OCI-LY3 (cell line): ENCODE data around the gene SBNO2.

Experiments used
- H2AFZ ChIP-seq: fragments of 200-600, 300-600 bp; shearing (Covaris generic); 2 replicates; pipeline ENCODE4 v1.6.0; 2014; ENCODE audit warnings: antibody characterized with exemption, low read depth, low read length
- H3K27ac ChIP-seq: fragments of 200-600, 300-600 bp; sonication (generic); 2 replicates; pipeline ENCODE4 v1.5.1; 2014; ENCODE audit warnings: mild to moderate bottlenecking, low read length, moderate library complexity, mixed read lengths
- H3K27me3 ChIP-seq: fragments of 200-600, 300-600 bp; sonication (generic); 2 replicates; pipeline ENCODE4 v1.6.1; 2014; ENCODE audit warnings: low read depth, low read length, mixed read lengths
- H3K36me3 ChIP-seq: fragments of 200-600, 300-600 bp; sonication (generic); replicated peaks from 2 replicates; pipeline ENCODE3; 2014; ENCODE audit warnings: low read depth, low read length, mixed read lengths
- H3K4me1 ChIP-seq: fragments of 300-600, 200-600 bp; sonication (generic); 2 replicates; pipeline ENCODE4 v1.6.1; 2014; ENCODE audit warnings: low read length, mixed read lengths
- H3K4me2 ChIP-seq: fragments of 200-600, 300-600 bp; sonication (generic); 2 replicates; pipeline ENCODE4 v1.6.1; 2014; ENCODE audit warnings: low read length, mixed read lengths
- H3K4me3 ChIP-seq: fragments of 300-600, 200-600 bp; sonication (generic); 2 replicates; pipeline ENCODE4 v1.5.1; 2014; ENCODE audit warnings: antibody characterized with exemption, mild to moderate bottlenecking, low read length, moderate library complexity
- H3K79me2 ChIP-seq: fragments of 300-600, 200-600 bp; shearing (Covaris generic); 2 replicates; pipeline ENCODE4 v1.6.1; 2014; ENCODE audit warnings: mild to moderate bottlenecking, low read length, mixed read lengths
- H3K9ac ChIP-seq: fragments of 300-600, 200-600 bp; shearing (Covaris generic); 2 replicates; pipeline ENCODE4 v1.6.0; 2014; ENCODE audit warnings: mild to moderate bottlenecking, low read length, moderate library complexity
- H3K9me3 ChIP-seq: fragments of 200-600, 300-600 bp; shearing (Covaris generic); 2 replicates; pipeline ENCODE4 v1.6.1; 2014; ENCODE audit warnings: low read length, mixed read lengths; ENCODE audit not compliant: insufficient read depth
- H4K20me1 ChIP-seq: fragments of 200-600, 300-600 bp; sonication (generic); 2 replicates; pipeline ENCODE4 v1.6.1; 2016; ENCODE audit warnings: low read length, mixed read lengths; ENCODE audit not compliant: insufficient read depth
- EZH2phosphoT487 ChIP-seq: fragments of 200-600 bp; shearing (Covaris generic); IDR thresholded peaks from 2 replicates; pipeline ENCODE4 v1.6.1; 2018; ENCODE audit warnings: antibody characterized with exemption, mixed run types, low read depth
- TF ChIP-seq, protein P1 (sequence below): fragments of 200-600, 300-600 bp; sonication (generic); IDR thresholded peaks from 2 replicates; pipeline ENCODE4 v1.5.1; 2014; ENCODE audit warnings: antibody characterized with exemption, low read length, low read depth

SBNO2 gene

DNA sequence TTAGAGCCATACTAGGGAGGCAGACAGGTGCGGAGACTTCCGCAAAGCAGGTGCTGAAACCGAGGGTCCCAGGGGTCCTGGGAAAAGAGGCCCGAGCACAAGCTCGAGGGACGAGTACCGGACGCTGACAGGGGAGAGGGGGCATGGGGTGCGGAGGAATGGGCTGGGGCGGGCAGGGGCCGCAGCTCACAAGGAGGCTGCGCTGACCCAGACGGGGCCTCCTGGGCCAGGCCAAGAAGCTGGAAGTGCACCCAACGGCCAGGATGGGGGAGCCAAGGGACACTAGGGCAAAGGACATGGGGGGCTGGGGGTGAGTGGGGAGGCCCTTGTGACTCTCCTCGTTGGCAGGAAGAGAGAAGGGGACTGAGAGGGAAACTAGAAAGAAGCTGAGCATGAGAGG lies 80.7 kb downstream of the SBNO2 start:
- H3K9ac ChIP-seq, result peak overlapping the region; percentile 85
- H3K4me3 ChIP-seq, result peak overlapping the region; percentile 92
- peaks cover 35% of the 10 kb centered on the region for H3K79me2 ChIP-seq
- no peaks in the 10 kb centered on the region for H3K9me3 ChIP-seq
- H2AFZ ChIP-seq, result no peak overlapping the region
- H3K27ac ChIP-seq, result no peak overlapping the region; the same call in 1 of the 2 replicates
- peaks cover 37% of the 10 kb centered on the region for H3K36me3 ChIP-seq
- H4K20me1 ChIP-seq, result peaks cover 21% of the 10 kb centered on the region
- H3K27me3 ChIP-seq, result no peaks in the 10 kb centered on the region
- peaks cover 33% of the 10 kb centered on the region for H3K4me1 ChIP-seq
- peak overlapping the region; percentile 91 for H3K4me2 ChIP-seq
- TF ChIP-seq, protein P1, sequence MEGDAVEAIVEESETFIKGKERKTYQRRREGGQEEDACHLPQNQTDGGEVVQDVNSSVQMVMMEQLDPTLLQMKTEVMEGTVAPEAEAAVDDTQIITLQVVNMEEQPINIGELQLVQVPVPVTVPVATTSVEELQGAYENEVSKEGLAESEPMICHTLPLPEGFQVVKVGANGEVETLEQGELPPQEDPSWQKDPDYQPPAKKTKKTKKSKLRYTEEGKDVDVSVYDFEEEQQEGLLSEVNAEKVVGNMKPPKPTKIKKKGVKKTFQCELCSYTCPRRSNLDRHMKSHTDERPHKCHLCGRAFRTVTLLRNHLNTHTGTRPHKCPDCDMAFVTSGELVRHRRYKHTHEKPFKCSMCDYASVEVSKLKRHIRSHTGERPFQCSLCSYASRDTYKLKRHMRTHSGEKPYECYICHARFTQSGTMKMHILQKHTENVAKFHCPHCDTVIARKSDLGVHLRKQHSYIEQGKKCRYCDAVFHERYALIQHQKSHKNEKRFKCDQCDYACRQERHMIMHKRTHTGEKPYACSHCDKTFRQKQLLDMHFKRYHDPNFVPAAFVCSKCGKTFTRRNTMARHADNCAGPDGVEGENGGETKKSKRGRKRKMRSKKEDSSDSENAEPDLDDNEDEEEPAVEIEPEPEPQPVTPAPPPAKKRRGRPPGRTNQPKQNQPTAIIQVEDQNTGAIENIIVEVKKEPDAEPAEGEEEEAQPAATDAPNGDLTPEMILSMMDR, result no peak

DNA sequence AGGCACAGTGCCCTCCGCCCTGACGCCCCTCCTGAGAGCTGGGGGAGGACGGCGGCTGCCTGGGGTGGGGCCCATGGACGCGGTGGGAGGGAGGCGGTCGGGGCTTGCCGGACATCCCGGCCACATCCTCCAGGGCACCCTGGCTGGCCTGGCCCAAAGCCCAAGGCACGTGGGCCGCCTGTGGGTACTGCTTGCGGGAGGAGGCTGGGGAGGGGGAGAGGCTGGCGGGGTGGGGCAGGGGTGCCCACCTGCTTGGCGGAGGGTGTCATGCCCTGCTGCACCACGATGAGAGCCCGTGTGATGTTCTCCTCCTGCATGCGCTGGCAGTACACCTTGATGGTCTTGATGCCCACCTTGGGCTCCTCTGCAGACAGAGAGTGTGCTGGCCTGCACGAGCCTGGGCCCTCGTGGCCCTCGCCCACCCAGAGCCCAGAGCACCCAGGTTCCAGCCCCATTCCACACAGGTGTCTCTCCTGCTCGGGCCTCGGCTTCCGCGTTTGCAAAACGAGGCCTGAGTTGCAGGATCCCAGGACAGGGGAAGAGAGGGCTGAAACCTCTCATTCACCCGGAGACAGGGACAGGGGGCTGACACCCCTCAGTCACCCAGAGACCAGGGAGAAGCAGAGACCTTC lies 82.4 kb downstream of the SBNO2 start:
- no peak overlapping the region for H3K9ac ChIP-seq
- TF ChIP-seq EZH2phosphoT487, result no peak
- TF ChIP-seq, protein P1, result no peak
- peaks cover 51% of the 10 kb centered on the region for H3K36me3 ChIP-seq
- H3K4me2 ChIP-seq, result no peak overlapping the region
- no peak overlapping the region for H2AFZ ChIP-seq
- H3K79me2 ChIP-seq, result peaks cover 35% of the 10 kb centered on the region
- H4K20me1 ChIP-seq, result peaks cover 29% of the 10 kb centered on the region
- no peak overlapping the region for H3K4me3 ChIP-seq
- H3K27me3 ChIP-seq, result no peaks in the 10 kb centered on the region
- no peaks in the 10 kb centered on the region for H3K9me3 ChIP-seq
- H3K4me1 ChIP-seq, result peaks cover 48% of the 10 kb centered on the region
- no peak overlapping the region for H3K27ac ChIP-seq

DNA sequence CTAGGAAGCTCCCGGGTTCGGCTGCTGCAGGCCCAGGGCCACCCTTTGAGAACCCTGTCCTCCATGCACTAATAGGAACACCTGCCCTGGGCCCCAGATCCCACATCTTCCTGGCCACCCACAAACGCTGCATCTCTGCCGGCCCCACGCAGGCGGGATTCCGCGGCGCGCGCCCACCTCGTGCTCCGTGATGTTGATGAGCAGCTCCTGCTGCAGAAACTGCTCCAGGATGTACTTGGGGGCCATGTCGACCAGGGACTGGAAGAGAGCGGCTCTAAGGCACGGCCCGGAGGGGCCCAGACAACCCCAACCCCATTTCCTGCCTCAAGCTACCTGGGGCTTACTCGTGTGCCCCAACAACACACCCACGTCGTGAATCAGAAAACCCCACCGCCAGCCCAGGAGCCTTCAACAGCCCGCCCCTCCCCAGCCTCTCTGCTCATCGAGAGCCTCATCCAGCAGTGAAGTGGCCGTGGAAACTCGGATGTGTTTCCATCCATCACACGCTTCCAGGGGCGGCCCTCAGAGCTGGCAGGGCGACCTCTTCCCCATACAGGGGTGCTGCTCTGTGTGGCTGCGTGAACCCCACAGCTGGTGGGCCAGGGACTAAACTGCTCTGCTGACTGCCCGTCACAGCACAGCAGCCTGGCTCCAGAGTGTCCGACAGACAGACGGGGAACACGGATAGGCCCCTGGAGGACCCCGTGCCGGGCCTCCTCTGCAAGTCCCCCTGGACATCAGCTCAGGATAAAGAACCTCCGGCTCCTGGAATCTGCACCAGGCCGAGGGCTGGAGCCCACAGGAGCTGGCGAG lies 83.1 kb downstream of the SBNO2 start:
- TF ChIP-seq, protein P1, result no peak
- no peak for TF ChIP-seq EZH2phosphoT487
- no peak overlapping the region for H3K27ac ChIP-seq
- H3K4me1 ChIP-seq, result peaks cover 41% of the 10 kb centered on the region
- H3K9ac ChIP-seq, result no peak overlapping the region
- no peak overlapping the region for H2AFZ ChIP-seq
- H3K79me2 ChIP-seq, result peaks cover 35% of the 10 kb centered on the region
- no peaks in the 10 kb centered on the region for H3K9me3 ChIP-seq
- no peaks in the 10 kb centered on the region for H3K27me3 ChIP-seq
- peaks cover 29% of the 10 kb centered on the region for H4K20me1 ChIP-seq
- H3K4me3 ChIP-seq, result no peak overlapping the region
- H3K36me3 ChIP-seq, result peaks cover 58% of the 10 kb centered on the region
- no peak overlapping the region for H3K4me2 ChIP-seq

DNA sequence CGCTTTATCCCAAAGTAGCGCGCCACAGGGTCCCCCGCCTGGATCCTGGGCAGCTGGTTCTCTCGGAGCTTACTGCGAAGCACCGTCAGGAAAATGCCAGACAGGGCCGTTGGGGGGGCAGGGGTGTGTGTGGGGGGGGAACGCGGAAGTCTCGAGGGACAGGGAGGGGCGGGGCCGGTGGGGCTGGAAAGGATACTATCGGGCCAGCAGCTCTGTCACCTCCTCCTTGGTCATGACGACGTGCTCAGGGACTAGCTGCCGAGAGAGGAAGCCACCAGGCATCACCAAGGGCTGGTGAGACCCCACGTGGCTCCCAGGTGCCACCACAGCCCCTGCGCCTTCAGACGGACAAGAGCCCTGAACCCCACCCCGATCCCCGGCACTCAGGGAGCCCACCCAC lies 84.2 kb downstream of the SBNO2 start:
- Histone ChIP-seq H4K20me1 (peaks cover 29% of the 10 kb centered on the region), H3K4me1 (peaks cover 36% of the 10 kb centered on the region), H3K27ac (no peak overlapping the region), H3K79me2 (peaks cover 32% of the 10 kb centered on the region), H3K9me3 (no peaks in the 10 kb centered on the region), H2AFZ (no peak overlapping the region), H3K4me2 (no peak overlapping the region), H3K27me3 (no peaks in the 10 kb centered on the region), H3K36me3 (peaks cover 64% of the 10 kb centered on the region), H3K9ac (no peak overlapping the region), H3K4me3 (no peak overlapping the region)
- TF ChIP-seq, protein P1, result no peak
- no peak for TF ChIP-seq EZH2phosphoT487
